SK-N-SH (cell line): ENCODE results near the gene ARID5A.

Source experiments
- EP300 ChIP-seq, 2 experiments: IDR thresholded peaks; 2 replicates each; pipeline versions ENCODE4 v1.4.0 to v1.6.1; 2012; ENCODE audit warnings: borderline replicate concordance in 1 of 2, low read depth in 1 of 2, low read length in 1 of 2
- EZH2phosphoT487 ChIP-seq: fragments of 200-600 bp; sonication (generic); IDR thresholded peaks from 2 replicates; pipeline ENCODE4 v1.6.1; 2017; ENCODE audit warnings: low read depth, mixed run types, mild to moderate bottlenecking, antibody characterized with exemption, moderate library complexity, borderline replicate concordance
- FOSL2 ChIP-seq: IDR thresholded peaks from 2 replicates; pipeline ENCODE4 v1.4.0; 2012; ENCODE audit warnings: low read depth, mild to moderate bottlenecking, moderate library complexity, borderline replicate concordance
- MXI1 ChIP-seq: IDR thresholded peaks from 2 replicates; pipeline ENCODE4 v1.6.1; 2012; ENCODE audit warnings: mild to moderate bottlenecking, low read depth, low read length, improper control_type of control experiment
- NRF1 ChIP-seq: IDR thresholded peaks from 2 replicates; pipeline ENCODE4 v1.6.1; 2012; ENCODE audit warnings: low read depth, mild to moderate bottlenecking, low read length
- RAD21 ChIP-seq: IDR thresholded peaks from 2 replicates; pipeline ENCODE4 v1.6.1; 2012; ENCODE audit warnings: mild to moderate bottlenecking, low read length
- SIN3A ChIP-seq: IDR thresholded peaks from 2 replicates; pipeline ENCODE4 v1.6.1; 2012; ENCODE audit warnings: low read depth, mild to moderate bottlenecking, low read length, moderate library complexity, borderline replicate concordance
- TF ChIP-seq, protein P1 (sequence below): IDR thresholded peaks from 2 replicates; pipeline ENCODE4; 2012
- TF ChIP-seq, protein P2 (sequence below): fragments of 200-600 bp; sonication (generic); IDR thresholded peaks from 2 replicates; pipeline ENCODE4 v1.6.1; 2017; ENCODE audit warnings: antibody characterized with exemption, mild to moderate bottlenecking, moderate library complexity
- TF ChIP-seq, protein P3 (sequence below): IDR thresholded peaks from 2 replicates; pipeline ENCODE4 v1.4.0; 2012; ENCODE audit warnings: low read depth, borderline replicate concordance
- TF ChIP-seq, protein P4 (sequence below): IDR thresholded peaks from 2 replicates; pipeline ENCODE4 v1.4.0; 2012; ENCODE audit warnings: low read depth

DNA sequence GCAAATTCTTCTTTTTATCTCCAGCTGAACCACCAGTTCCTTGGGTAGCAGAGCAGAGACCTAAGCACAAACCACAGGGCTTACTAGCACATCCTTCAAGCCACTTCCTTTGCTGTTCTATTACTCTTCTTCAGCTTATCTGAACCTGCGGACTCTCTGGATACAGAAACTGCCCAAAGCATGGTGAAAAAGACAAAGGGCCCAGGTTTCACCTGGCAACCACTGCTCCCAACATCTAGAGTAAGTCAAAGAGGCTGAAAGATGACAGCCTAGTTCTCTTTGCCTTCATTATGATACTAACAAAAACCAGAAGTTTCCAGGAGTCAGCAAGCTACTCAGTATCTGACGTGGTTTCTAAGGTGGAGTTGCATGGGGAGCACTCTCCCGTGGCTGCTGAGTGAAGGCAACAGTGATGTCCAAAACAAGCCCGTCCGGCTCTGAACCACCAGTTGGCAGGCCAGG, 58.2 kb downstream of the ARID5A start:
- TF ChIP-seq, protein P1, sequence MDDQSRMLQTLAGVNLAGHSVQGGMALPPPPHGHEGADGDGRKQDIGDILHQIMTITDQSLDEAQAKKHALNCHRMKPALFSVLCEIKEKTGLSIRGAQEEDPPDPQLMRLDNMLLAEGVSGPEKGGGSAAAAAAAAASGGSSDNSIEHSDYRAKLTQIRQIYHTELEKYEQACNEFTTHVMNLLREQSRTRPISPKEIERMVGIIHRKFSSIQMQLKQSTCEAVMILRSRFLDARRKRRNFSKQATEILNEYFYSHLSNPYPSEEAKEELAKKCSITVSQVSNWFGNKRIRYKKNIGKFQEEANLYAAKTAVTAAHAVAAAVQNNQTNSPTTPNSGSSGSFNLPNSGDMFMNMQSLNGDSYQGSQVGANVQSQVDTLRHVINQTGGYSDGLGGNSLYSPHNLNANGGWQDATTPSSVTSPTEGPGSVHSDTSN = no peak
- TF ChIP-seq EZH2phosphoT487 (no peak), MXI1 (no peak), SIN3A (no peak), RAD21 (no peak), EP300 (IDR thresholded peaks at IDR 0.05; ENCODE audit: borderline replicate concordance in 1 of 2, low read depth in 1 of 2, low read length in 1 of 2) (no peak), NRF1 (no peak), FOSL2 (no peak)
- TF ChIP-seq, protein P2, sequence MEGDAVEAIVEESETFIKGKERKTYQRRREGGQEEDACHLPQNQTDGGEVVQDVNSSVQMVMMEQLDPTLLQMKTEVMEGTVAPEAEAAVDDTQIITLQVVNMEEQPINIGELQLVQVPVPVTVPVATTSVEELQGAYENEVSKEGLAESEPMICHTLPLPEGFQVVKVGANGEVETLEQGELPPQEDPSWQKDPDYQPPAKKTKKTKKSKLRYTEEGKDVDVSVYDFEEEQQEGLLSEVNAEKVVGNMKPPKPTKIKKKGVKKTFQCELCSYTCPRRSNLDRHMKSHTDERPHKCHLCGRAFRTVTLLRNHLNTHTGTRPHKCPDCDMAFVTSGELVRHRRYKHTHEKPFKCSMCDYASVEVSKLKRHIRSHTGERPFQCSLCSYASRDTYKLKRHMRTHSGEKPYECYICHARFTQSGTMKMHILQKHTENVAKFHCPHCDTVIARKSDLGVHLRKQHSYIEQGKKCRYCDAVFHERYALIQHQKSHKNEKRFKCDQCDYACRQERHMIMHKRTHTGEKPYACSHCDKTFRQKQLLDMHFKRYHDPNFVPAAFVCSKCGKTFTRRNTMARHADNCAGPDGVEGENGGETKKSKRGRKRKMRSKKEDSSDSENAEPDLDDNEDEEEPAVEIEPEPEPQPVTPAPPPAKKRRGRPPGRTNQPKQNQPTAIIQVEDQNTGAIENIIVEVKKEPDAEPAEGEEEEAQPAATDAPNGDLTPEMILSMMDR = no peak
- TF ChIP-seq, protein P3, sequence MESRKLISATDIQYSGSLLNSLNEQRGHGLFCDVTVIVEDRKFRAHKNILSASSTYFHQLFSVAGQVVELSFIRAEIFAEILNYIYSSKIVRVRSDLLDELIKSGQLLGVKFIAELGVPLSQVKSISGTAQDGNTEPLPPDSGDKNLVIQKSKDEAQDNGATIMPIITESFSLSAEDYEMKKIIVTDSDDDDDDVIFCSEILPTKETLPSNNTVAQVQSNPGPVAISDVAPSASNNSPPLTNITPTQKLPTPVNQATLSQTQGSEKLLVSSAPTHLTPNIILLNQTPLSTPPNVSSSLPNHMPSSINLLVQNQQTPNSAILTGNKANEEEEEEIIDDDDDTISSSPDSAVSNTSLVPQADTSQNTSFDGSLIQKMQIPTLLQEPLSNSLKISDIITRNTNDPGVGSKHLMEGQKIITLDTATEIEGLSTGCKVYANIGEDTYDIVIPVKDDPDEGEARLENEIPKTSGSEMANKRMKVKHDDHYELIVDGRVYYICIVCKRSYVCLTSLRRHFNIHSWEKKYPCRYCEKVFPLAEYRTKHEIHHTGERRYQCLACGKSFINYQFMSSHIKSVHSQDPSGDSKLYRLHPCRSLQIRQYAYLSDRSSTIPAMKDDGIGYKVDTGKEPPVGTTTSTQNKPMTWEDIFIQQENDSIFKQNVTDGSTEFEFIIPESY = no peak
- TF ChIP-seq, protein P4, sequence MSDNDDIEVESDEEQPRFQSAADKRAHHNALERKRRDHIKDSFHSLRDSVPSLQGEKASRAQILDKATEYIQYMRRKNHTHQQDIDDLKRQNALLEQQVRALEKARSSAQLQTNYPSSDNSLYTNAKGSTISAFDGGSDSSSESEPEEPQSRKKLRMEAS = no peak
